Measurements from ENCODE around the gene NUDT16L1.

- no peak for TF ChIP-seq CTCF (conservative IDR thresholded peaks at IDR 0.05; ENCODE audit: low read length)
- no peak for TF ChIP-seq EZH2phosphoT487 (IDR thresholded peaks at IDR 0.05; ENCODE audit: borderline replicate concordance)
Observed at GRCh38 chr16:4713663-4714501, 20.5 kb downstream of the NUDT16L1 start.
